HG03460 (cell line): ENCODE measurements around the gene DMGDH.

Experiments
- ATAC-seq: cut with Tn5 transposase; IDR thresholded peaks from one replicate; pipeline ENCODE4 v1.9.1; 2021; ENCODE audit not compliant: unreplicated experiment

Gene DMGDH

GRCh38 chr5:79069488-79070349, at the start of gene DMGDH, which contains the start of gene BHMT2:
DMGDH (minus strand) TSS chr5:79069674; CDS start chr5:79069620, 54 bp downstream.
BHMT2 (plus strand) TSS chr5:79069767; CDS start chr5:79069783, 16 bp downstream.
- no peak for ATAC-seq

- no peak for ATAC-seq
Observed at GRCh38 chr5:79112703-79113058, 43.2 kb upstream of the DMGDH start.

- no peak for ATAC-seq
Observed at GRCh38 chr5:79111960-79112702, 42.7 kb upstream of the DMGDH start.

GRCh38 chr5:79111387-79111959, 42.0 kb upstream of the DMGDH start, which contains the start of gene BHMT:
BHMT (plus strand) TSS chr5:79111809; CDS start chr5:79111886, 77 bp downstream.
- ATAC-seq = no peak

- ATAC-seq = no peak
Observed at GRCh38 chr5:79109527-79110492, 40.3 kb upstream of the DMGDH start.

- ATAC-seq = no peak
Observed at GRCh38 chr5:79108792-79109191, 39.3 kb upstream of the DMGDH start.

- no peak for ATAC-seq
Observed at GRCh38 chr5:79108086-79108485, 38.6 kb upstream of the DMGDH start.

GRCh38 chr5:79107020-79107796, 37.7 kb upstream of the DMGDH start:
- ATAC-seq = no peak

GRCh38 chr5:79105868-79106267, 36.4 kb upstream of the DMGDH start:
- ATAC-seq = no peak

GRCh38 chr5:79093762-79094161, 24.3 kb upstream of the DMGDH start:
- no peak for ATAC-seq

- ATAC-seq = no peak
Observed at GRCh38 chr5:79091064-79091463, 21.6 kb upstream of the DMGDH start.

- no peak for ATAC-seq
Observed at GRCh38 chr5:79088507-79088906, 19.0 kb upstream of the DMGDH start.

- ATAC-seq = no peak
Observed at GRCh38 chr5:79086116-79086515, 16.6 kb upstream of the DMGDH start.

GRCh38 chr5:79081779-79082178, 12.3 kb upstream of the DMGDH start:
- ATAC-seq = no peak

- no peak for ATAC-seq
Observed at GRCh38 chr5:79080804-79081203, 11.3 kb upstream of the DMGDH start.

- no peak for ATAC-seq
Observed at GRCh38 chr5:79077680-79078365, 8.3 kb upstream of the DMGDH start.

GRCh38 chr5:79076819-79077218, 7.3 kb upstream of the DMGDH start:
- no peak for ATAC-seq

GRCh38 chr5:79075646-79076426, 6.4 kb upstream of the DMGDH start:
- no peak for ATAC-seq
